ENCODE results near the gene SLC46A1. TPM values are rescaled to one million over a fixed set of nuclear protein-coding genes. Genes with fewer than 3 reads are reported as not detected.

The SLC46A1 gene
- total RNA-seq, 2 experiments from 2014 or later = 1.5 to 2.2 TPM

GRCh38 chr17:28426081-28426519 is 20.1 kb upstream of the SLC46A1 start:
- H4K20me1 ChIP-seq (ENCODE audit: insufficient read depth, low read length) = no peaks in the 10 kb centered on the region
- H3K4me1 ChIP-seq (ENCODE audit: insufficient read depth, low read length, poor library complexity, severe bottlenecking) = no peaks in the 10 kb centered on the region
- no peaks in the 10 kb centered on the region for H3K79me2 ChIP-seq (ENCODE audit: insufficient read depth, low read depth, low read length)
- ChIA-PET POLR2A (no interaction called here), CTCF (ENCODE audit: unreplicated experiment) (no interaction called here)
- no peak overlapping the region for H3K4me2 ChIP-seq (ENCODE audit: low read length)
- intact Hi-C loops (cut with micrococcal nuclease; ENCODE audit: unreplicated experiment) = no loop called here
- no peaks in the 10 kb centered on the region for H3K36me3 ChIP-seq (ENCODE audit: insufficient read depth, low read length)
- no peaks in the 10 kb centered on the region for H3K9me2 ChIP-seq (ENCODE audit: insufficient read depth, low read length)
- H3K4me3 ChIP-seq (ENCODE audit: low read depth, low read length, poor library complexity, severe bottlenecking) = no peak overlapping the region
- no peak overlapping the region for H3K27ac ChIP-seq (ENCODE audit: low read depth, low read length, poor library complexity, severe bottlenecking)
- no peak overlapping the region for H2AFZ ChIP-seq (ENCODE audit: low read length)
- TF ChIP-seq CTCF (conservative IDR thresholded peaks at IDR 0.05; ENCODE audit: low read length) (peak; percentile 49), EZH2phosphoT487 (IDR thresholded peaks at IDR 0.05; ENCODE audit: borderline replicate concordance, low read depth, low read length) (no peak)
- BruUV-seq (replicated peaks) = no TSS peak
- DNase-seq (ENCODE audit: low spot score) = no peak
- H3K9me3 ChIP-seq (ENCODE audit: low read length) = no peaks in the 10 kb centered on the region

GRCh38 chr17:28425206-28425605 is 19.2 kb upstream of the SLC46A1 start:
- ChIA-PET POLR2A (no interaction called here), CTCF (ENCODE audit: unreplicated experiment) (no interaction called here)
- Histone ChIP-seq H3K9me3 (ENCODE audit: low read length) (no peaks in the 10 kb centered on the region), H3K36me3 (ENCODE audit: insufficient read depth, low read length) (no peaks in the 10 kb centered on the region), H3K27ac (ENCODE audit: low read depth, low read length, poor library complexity, severe bottlenecking) (no peak overlapping the region), H3K4me3 (ENCODE audit: low read depth, low read length, poor library complexity, severe bottlenecking) (no peak overlapping the region), H3K9me2 (ENCODE audit: insufficient read depth, low read length) (no peaks in the 10 kb centered on the region), H3K79me2 (ENCODE audit: insufficient read depth, low read depth, low read length) (no peaks in the 10 kb centered on the region), H3K4me1 (ENCODE audit: insufficient read depth, low read length, poor library complexity, severe bottlenecking) (no peaks in the 10 kb centered on the region), H2AFZ (ENCODE audit: low read length) (no peak overlapping the region), H4K20me1 (ENCODE audit: insufficient read depth, low read length) (no peaks in the 10 kb centered on the region), H3K4me2 (ENCODE audit: low read length) (no peak overlapping the region)
- no peak for DNase-seq (ENCODE audit: low spot score)
- TF ChIP-seq CTCF (conservative IDR thresholded peaks at IDR 0.05; ENCODE audit: low read length) (no peak), EZH2phosphoT487 (IDR thresholded peaks at IDR 0.05; ENCODE audit: borderline replicate concordance, low read depth, low read length) (no peak)
- no TSS peak for BruUV-seq (replicated peaks)
- intact Hi-C loops (cut with micrococcal nuclease; ENCODE audit: unreplicated experiment) = no loop called here

GRCh38 chr17:28421787-28422305 is 15.8 kb upstream of the SLC46A1 start:
- no peaks in the 10 kb centered on the region for H3K9me2 ChIP-seq (ENCODE audit: insufficient read depth, low read length)
- intact Hi-C loops (cut with micrococcal nuclease; ENCODE audit: unreplicated experiment) = no loop called here
- no peak overlapping the region for H3K4me3 ChIP-seq (ENCODE audit: low read depth, low read length, poor library complexity, severe bottlenecking)
- no peaks in the 10 kb centered on the region for H3K4me1 ChIP-seq (ENCODE audit: insufficient read depth, low read length, poor library complexity, severe bottlenecking)
- ChIA-PET POLR2A (no interaction called here), CTCF (ENCODE audit: unreplicated experiment) (no interaction called here)
- no TSS peak for BruUV-seq (replicated peaks)
- H3K79me2 ChIP-seq (ENCODE audit: insufficient read depth, low read depth, low read length) = no peaks in the 10 kb centered on the region
- H3K9me3 ChIP-seq (ENCODE audit: low read length) = no peaks in the 10 kb centered on the region
- no peak overlapping the region for H3K4me2 ChIP-seq (ENCODE audit: low read length)
- TF ChIP-seq CTCF (conservative IDR thresholded peaks at IDR 0.05; ENCODE audit: low read length) = no peak
- TF ChIP-seq EZH2phosphoT487 (IDR thresholded peaks at IDR 0.05; ENCODE audit: borderline replicate concordance, low read depth, low read length) = no peak
- H3K27ac ChIP-seq (ENCODE audit: low read depth, low read length, poor library complexity, severe bottlenecking) = no peak overlapping the region
- H4K20me1 ChIP-seq (ENCODE audit: insufficient read depth, low read length) = no peaks in the 10 kb centered on the region
- H3K36me3 ChIP-seq (ENCODE audit: insufficient read depth, low read length) = no peaks in the 10 kb centered on the region
- DNase-seq (ENCODE audit: low spot score) = no peak
- H2AFZ ChIP-seq (ENCODE audit: low read length) = no peak overlapping the region
